CD4-positive, alpha-beta T cell treated with Interleukin-1 beta for 1 hour (primary cell): ENCODE data around the gene ZDHHC6.
"Not testable (repeated sequence)": the region's sequence is repeated elsewhere in the genome, so short reads cannot be mapped to it uniquely, and the experiment has no call there.

Source experiments
- DNase-seq, 2 donors: peaks; one replicate each; pipeline ENCODE4 v3.0.0-alpha.2; 2020 to 2022

The ZDHHC6 gene

DNA sequence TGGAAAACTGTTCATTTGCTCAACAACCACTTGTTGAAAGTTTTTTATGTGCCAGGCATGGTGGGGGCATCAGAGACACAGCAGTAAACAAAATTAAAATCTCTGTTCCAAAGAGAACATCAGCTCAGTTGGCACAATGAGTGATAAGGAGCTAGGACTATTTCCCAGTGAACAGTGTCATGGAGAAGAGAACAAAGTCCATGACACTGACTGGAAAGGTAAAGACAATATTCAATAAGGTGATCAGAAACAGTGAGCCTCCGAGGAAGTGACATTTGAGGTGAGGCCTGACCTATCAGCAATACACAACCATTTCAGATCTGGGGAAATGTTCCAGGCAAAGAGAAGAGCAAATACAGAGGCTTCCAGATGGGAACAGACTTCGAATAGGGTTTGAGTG lies 58.2 kb downstream of the ZDHHC6 start:
- no peak for DNase-seq

DNA sequence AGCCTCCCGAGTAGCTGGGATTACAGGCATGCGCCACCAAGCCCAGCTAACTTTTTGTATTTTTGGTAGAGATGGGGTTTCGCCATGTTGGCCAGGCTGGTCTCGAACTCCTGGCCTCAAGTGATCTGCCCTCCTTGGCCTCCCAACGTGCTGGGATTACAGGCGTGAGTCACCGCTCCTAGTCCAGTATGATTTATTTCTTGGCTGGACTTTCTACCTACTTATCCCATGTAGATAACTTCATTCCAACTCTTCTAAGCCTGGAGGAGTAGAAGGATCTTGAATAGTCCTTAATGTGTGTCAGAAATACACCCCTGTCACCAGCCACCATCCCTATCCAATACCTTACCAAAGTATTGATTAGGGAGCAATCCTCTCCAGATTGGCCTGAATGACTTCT lies 58.7 kb downstream of the ZDHHC6 start:
- not testable (repeated sequence) for DNase-seq

DNA sequence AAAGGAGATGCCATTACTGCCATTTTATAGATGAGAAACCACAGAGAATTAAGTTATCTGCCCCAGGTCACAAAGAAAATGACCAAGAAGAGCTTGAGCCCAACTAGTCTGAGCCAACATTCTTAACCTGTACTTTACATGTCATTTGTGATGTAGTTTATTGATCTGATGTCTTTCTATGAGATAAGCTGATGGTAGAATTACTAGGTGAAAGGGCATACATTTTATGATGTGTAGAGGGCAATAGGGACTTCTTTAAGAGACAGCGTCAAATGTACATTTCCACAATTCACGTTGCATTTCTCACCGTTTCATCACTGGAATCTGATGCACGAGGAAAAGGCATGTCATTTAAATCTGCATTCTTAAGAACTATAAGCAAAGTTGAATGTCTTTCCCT lies 61.5 kb downstream of the ZDHHC6 start:
- no peak for DNase-seq

DNA sequence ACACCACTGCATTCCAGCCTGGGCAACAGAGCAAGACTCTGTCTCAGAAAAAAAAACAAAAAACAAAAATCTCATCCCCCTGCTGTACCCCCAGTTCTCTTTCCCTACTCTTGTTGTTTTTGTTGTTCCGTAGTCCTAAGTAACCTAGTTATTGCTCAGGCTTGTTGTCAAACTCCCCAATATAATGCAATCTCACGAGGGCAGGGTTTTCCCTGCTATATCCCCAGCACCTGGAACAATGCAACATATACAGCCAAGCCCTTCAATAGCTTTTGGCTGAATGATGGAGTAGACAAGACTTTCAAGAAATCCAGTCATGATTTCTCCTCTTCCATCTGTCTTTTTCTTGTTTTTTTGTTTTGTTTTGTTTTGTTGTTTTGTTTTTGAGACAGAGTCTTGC lies 62.6 kb downstream of the ZDHHC6 start:
- no peak for DNase-seq

GRCh38 chr10:112383325-112383724 lies 63.4 kb downstream of the ZDHHC6 start:
- DNase-seq: no peak

GRCh38 chr10:112382515-112383235 lies 64.0 kb downstream of the ZDHHC6 start:
- no peak for DNase-seq
